ENCODE results near the gene PTGER4.

Gene PTGER4

GRCh38 chr5:40672425-40672824 lies 7.3 kb upstream of the PTGER4 start:
- no peak for DNase-seq

- no peak for DNase-seq
These were observed 5.0 kb upstream of the PTGER4 start for GRCh38 chr5:40674661-40675235.

GRCh38 chr5:40675396-40676133 lies 4.2 kb upstream of the PTGER4 start:
- DNase-seq, result no peak

GRCh38 chr5:40676613-40677343 lies 2.9 kb upstream of the PTGER4 start:
- peak in 1 of 2 experiments; percentile 46 for DNase-seq

- no peak for DNase-seq
These were observed 2.3 kb upstream of the PTGER4 start for GRCh38 chr5:40677456-40677855.

GRCh38 chr5:40678026-40678425 lies 1.7 kb upstream of the PTGER4 start:
- DNase-seq, result no peak

GRCh38 chr5:40678460-40679147 lies 1.1 kb upstream of the PTGER4 start:
- no peak for DNase-seq

GRCh38 chr5:40679148-40679912 lies 385 bp upstream of the PTGER4 start:
- peak; percentile 56 to 75 for DNase-seq

GRCh38 chr5:40680741-40681362 lies 1.1 kb downstream of the PTGER4 start:
- no peak for DNase-seq

GRCh38 chr5:40681363-40682153 lies 1.8 kb downstream of the PTGER4 start:
- DNase-seq, result no peak

- DNase-seq, result no peak
These were observed 2.7 kb downstream of the PTGER4 start for GRCh38 chr5:40682154-40683017.

- DNase-seq, result no peak
These were observed 3.6 kb downstream of the PTGER4 start for GRCh38 chr5:40683305-40683704.

- DNase-seq, result no peak
These were observed 5.5 kb downstream of the PTGER4 start for GRCh38 chr5:40685193-40685592.

GRCh38 chr5:40685976-40686486 lies 6.3 kb downstream of the PTGER4 start:
- no peak for DNase-seq

GRCh38 chr5:40687321-40687720 lies 7.6 kb downstream of the PTGER4 start:
- DNase-seq, result no peak

GRCh38 chr5:40688127-40688761 lies 8.5 kb downstream of the PTGER4 start:
- DNase-seq, result peak; percentile 81 to 88

GRCh38 chr5:40688996-40689395 lies 9.3 kb downstream of the PTGER4 start:
- no peak for DNase-seq

- DNase-seq, result no peak
These were observed 9.7 kb downstream of the PTGER4 start for GRCh38 chr5:40689438-40689837.

- no peak for DNase-seq
These were observed 10.6 kb downstream of the PTGER4 start for GRCh38 chr5:40690267-40690666.

GRCh38 chr5:40691894-40692293 lies 12.2 kb downstream of the PTGER4 start:
- no peak for DNase-seq

Measured in NCI-H1930 (cell line).